ENCODE results near the gene ACO2.
"Not testable (repeated sequence)": the region's sequence is repeated elsewhere in the genome, so short reads cannot be mapped to it uniquely, and the experiment has no call there.

The ACO2 gene

DNA sequence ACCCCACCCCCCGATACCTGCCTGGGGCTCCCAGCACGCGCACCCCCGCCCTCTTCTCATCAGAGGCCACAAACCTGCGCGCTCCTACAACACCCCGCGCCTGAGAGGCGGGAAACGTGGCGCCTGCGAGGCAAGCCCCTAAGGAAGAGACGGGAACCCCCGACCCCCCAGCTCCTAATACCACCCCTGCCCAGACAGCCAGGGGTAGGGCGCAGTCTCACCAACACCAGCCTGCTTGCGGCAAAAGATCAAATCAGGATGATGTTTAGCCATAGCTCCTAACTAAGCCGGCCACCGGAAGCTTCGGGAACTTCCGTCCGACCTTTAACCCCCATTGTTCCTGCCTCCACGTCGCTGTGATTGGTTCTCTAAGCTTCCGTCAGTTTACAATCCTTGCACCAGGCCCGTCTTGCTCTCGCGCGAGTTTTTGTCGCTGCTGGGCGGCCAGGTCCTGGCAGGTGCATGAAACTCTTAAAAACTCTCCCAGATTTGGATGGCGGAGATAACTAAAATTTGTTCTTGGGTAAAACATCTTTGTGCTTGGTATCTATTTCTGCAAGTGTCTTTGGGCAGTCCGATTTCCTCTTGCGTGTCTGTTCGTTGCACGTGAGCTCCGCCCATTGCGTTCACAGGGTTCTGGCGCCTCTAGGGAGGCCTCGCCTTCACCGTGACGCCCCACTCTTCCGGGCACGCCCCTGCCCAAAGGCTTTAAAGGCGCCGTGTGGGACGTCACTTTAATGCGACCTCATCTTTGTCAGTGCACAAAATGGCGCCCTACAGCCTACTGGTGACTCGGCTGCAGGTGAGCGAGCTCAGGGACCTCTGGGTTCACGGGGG, at the start of gene ACO2, which contains the start of gene PHF5A:
Gene ACO2 (plus strand): TSS at position 737 of the 837 bp plus-strand sequence. CDS start 30 bp downstream, at position 767.
Gene PHF5A (minus strand): TSS at position 312 of the 837 bp plus-strand sequence. CDS start 39 bp downstream, at position 273.
- peak; percentile 94 to 97 for DNase-seq (ENCODE audit: low read depth in 2 of 2)

DNA sequence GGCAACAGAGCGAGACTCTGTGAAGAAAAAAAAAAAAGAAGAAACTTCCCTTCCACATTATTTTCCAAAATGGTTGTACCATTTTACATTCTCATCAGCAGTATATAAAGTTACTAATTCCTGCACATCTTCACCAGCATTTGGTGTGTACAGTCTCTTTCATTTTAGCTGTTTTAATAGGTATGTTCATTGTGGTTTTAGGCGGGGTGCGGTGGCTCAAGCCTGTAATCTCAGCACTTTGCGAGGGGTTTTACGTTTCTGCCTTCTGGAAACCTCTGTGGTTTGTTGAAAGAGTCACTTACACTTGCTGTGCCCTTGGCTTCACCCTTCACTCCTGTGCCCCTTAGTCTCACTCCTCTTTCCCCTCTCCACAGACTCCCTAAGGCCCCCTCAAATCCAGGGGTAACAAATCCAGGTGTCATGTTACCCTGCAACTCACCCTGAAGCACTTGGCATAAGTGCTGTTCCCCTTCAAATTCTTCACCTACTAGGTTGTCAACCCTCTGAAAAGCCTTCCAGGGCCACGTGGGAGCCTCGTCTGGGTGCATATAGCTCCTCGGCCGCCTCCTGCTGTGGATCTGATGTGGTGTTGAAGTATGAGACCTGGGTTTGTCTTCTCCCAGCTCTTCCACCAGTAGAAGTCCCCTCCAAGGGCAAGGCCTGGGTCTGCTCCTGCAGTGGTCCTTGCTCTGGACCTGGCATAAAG, 43.1 kb upstream of the ACO2 start:
- no peak for DNase-seq (ENCODE audit: low read depth in 2 of 2)

DNA sequence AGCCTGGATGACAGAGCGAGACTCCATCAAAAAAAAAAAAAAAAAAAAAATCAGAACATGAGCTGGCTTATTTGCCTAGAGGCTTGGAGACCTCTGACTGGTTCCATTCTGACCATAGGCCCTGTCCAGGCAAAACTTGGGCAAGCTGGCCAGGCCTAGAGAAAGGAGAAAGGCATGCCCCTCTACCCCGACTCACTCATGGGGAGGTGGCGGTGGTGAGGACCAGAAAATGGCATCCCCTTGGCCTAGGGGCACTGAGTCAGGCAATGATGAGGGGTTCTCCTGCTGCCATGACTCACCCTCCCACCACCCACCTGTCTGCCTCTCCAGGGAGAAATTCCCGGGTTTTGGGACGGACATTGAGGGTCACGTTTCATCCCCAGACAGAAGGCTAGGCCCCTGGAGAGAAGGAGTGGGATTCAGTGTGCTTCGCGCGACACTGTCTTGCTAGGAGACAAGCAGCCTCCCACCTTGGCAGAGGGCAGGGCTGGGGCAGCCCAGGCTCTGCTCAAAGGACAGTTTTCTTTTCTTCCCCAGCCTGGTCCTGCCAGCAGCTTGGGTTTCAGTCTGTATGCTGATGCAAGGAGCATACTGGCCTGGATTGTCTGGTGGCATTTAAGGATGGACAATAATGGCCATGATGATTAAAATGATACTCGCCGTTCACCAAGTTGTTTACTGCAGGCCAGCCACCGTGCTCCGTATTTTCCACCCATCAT, 39.5 kb upstream of the ACO2 start:
- DNase-seq (ENCODE audit: low read depth in 2 of 2), result no peak

DNA sequence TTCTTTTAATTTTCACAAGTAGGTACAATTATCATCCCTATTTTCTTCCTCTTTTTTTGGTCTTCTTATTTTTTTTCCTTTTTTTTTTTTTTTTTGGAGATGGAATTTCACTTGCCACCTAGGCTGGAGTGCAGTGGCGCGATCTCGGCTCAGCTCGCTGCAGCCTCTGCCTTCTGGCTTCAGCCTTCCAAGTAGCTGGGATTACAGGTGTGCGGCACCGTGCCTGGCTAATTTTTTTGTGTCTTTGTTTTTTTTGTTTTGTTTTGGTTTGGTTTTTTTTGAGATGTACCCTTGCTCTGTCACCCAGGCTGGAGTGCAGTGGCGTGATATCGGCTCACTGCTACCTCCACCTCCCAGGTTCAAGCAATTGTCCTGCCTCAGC, 39.0 kb upstream of the ACO2 start:
- DNase-seq (ENCODE audit: low read depth in 2 of 2), result no peak

DNA sequence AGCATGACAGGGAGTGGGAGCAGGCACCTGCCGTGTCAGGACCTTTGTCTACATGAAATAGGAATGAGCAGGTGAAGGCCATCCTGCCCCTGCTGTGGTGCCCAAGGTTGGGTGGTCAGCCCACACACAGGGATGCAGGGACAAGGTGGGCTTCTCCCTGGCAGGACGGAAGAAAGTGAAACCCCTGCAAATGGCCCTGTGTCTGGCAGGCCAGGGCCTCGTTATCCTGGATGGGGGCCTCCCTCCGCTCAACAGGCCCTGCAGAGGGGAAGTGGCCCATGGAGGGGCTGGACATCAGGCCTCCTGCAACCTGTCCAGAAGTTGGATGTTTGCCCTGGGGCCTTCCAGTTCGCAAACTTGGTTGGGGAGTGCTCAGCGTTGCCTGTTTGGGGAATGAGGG, 37.3 kb upstream of the ACO2 start:
- DNase-seq (ENCODE audit: low read depth in 2 of 2), result no peak

DNA sequence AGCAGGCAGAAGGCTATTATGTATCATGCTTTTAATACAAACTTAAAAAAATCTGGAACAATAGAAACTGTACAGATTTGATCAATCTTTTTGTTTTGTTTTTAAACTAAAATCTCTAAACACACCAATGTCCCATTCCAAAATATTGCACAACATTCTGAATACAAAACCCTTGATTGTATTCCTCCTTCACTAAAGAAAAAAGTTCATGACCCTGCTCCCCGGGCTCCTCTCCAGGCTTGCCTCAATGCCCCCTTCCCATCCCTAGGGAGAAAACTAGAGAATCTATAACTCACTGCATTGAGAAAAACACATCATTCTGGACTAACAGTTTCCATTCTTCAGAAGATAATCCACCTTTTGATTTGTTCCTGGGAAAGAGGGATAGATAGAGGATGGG, 35.4 kb upstream of the ACO2 start:
- DNase-seq (ENCODE audit: low read depth in 2 of 2), result not testable (repeated sequence)

DNA sequence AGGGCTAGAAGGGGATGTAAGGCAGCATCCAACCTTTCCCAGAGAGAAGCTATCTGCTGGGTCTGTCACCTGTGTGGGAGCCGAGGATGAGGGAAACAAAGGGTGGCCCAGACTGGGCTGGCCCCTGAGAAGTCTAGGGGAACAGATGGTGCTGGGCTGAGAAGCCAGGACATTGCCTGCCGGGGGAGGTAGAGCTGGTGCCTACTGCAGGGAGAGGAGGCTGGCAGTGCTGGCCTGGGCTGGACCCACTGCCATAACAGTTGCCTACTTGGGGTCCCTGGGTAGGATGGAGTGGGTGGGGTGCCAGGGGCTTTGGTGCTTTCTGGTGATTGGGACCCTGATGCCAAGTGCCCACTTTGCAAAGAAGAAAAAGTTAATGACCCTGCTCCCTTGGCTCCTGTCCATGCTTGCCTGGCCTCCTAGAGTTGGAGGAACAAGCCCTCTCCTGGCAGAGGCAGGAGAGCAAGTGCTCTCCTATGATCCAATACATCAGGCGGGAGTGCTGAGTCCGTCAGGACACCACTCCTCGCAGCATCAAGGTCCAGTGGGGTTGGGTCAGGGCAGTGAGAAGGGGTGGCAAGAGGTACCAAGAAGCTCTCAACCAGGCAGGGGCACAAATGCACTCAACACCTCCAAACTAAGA, 34.4 kb upstream of the ACO2 start:
- DNase-seq (ENCODE audit: low read depth in 2 of 2), result not testable (repeated sequence)

DNA sequence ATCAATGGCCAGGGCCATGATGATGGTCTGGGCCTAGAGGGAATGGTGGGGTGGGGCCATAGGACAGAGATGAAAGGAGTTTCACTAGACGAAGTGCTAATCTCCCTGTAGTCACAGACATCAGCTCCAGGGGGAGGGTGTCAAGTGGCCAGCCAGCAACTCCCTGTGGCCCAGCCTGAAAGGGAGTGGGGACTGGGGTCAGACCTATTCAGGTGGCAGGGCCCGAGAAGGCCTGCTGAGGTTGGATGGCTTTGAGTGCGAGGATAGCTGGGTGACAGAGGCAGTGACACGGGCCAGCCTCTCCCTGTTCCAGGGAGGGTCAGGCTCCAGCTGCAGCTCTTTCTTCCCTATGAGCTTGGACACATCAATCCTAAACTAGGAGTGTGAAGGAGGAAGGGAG, 33.4 kb upstream of the ACO2 start:
- DNase-seq (ENCODE audit: low read depth in 2 of 2), result no peak

DNA sequence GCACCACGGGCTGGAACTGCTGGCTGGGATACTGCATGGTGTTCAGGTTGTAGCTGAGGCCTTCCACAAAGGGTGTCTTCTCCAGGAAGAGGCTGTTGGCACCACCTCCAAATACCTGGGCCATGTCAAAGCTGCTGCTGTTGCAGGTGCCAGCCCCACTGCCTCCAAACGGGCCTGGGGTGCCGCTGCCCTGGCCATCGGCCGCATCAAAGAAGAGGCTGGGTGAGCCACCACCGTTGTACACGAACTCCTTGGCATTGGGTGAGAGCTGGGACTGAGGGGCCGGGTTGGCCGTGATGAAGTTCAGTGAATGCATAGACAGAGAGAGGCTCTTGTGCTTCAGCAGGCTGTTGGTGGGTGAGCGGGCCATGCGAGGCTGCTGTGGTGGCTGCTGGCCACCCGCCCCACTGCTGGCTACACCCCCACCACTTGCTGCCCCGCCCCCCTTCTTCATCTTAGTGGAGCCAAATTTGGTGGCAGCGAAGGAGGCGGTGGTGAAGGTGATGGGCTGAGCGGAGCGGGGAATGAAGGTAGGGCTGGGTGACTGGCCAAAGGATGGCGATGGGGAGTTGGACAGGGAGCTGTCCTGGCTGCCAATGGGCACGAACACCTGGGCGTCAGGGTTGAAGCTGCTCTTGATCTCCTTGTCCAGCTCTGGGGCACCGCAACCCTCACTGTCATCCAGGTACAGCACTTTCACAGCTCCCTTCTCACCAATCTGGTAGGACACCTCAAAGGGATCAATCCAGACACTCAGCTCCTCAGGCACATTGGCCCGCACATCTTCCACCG, 32.4 kb upstream of the ACO2 start:
- DNase-seq (ENCODE audit: low read depth in 2 of 2), result no peak

DNA sequence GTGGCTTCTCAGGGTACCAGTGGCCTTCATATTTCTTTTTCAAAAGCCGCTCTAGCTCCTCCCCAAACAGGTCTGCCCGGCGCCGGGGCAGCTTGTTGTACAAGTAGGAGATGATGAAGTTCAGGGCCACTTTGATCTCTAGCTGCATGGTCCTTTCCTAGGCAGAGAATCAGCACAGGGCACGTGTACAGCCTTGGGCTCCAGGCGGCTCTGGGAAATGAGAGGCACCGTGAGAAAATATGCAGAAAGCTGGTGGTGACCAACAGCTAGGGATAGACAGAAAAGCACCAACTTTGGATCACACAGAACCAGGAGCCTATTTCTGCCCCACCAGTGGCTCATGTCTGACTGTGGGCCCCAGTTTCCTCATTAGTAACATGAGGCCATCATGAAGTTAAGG, 31.7 kb upstream of the ACO2 start:
- no peak for DNase-seq (ENCODE audit: low read depth in 2 of 2)

DNA sequence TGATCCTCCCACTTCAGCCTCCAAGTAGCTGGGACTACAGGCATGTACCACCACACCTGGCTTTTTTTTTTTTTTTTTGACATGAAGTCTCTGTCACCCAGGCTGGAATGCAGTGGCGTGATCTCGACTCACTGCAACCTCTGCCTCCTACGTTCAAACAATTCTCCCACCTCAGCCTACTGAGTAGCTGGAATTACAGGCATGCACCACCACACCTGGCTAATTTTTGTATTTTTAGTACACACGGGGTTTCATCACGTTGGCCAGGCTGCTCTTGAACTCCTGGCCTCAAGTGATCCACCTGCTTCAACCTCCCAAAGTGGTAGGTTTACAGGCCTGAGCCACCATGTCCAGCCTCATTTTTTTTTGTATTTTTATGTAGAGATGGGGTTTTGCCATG, 28.4 kb upstream of the ACO2 start:
- DNase-seq (ENCODE audit: low read depth in 2 of 2), result not testable (repeated sequence)

DNA sequence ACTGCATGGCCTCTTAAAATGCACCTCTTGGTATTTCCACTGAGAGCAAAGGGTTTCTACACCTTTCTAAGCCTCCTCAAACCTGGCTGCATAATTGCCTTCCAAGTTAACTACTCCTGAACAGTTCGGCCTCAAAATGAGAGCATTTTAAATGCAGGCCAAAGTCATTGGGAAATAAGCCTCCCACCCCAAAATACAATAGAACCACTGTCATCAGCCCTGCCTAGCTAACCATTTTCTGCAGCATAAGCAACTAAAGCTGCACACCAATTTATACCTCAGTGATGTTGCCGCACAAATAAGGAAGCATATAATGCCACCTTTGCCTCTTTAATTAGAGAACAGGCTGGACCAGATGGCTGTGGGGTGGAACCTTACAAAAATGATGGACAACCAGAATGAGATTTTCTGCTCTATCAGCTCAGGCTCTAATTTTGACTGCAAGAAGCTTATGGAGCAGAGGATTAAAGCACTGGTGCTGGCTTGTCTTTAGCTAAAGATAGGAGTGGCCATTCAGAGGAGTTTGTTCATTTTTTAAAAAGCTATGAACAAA, 26.6 kb upstream of the ACO2 start:
- DNase-seq (ENCODE audit: low read depth in 2 of 2), result no peak

DNA sequence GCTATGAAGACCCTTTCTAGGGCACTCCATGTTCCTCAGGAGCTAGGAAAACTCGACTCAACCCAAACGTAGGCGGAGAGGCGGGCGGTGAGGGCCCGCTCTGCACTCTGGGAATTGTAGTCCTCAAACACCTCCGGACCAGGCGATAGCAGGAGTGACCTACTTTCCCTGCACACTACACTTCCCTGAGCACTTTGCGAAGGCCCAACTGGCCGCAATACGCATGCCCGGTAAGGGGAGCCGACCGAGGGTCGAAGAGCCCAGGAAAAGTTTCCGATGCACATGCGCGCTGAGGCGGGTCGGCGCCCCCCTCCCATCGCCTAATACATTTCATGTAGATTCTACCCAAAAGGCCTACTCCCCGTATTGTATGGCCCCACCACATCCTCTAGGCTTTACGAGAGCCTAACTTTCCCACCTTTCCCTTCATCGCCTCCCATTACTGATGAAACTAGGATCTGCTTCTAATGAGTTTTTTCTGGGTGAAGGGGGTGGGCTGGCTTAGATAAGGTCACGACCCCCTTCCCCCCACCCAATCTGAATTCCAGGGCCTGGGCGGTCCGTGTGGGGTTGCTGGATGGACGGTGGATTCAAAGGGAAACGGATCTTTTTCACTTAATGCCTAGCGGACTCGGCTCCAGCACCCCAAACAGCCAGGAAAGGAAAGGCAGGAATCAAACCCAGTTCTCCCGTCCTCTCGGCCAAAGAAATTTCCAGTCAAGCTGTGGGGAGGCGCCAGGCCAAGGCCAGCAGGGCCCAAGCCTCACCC, 24.4 kb upstream of the ACO2 start:
- DNase-seq (ENCODE audit: low read depth in 2 of 2), result peak; percentile 80 to 84

DNA sequence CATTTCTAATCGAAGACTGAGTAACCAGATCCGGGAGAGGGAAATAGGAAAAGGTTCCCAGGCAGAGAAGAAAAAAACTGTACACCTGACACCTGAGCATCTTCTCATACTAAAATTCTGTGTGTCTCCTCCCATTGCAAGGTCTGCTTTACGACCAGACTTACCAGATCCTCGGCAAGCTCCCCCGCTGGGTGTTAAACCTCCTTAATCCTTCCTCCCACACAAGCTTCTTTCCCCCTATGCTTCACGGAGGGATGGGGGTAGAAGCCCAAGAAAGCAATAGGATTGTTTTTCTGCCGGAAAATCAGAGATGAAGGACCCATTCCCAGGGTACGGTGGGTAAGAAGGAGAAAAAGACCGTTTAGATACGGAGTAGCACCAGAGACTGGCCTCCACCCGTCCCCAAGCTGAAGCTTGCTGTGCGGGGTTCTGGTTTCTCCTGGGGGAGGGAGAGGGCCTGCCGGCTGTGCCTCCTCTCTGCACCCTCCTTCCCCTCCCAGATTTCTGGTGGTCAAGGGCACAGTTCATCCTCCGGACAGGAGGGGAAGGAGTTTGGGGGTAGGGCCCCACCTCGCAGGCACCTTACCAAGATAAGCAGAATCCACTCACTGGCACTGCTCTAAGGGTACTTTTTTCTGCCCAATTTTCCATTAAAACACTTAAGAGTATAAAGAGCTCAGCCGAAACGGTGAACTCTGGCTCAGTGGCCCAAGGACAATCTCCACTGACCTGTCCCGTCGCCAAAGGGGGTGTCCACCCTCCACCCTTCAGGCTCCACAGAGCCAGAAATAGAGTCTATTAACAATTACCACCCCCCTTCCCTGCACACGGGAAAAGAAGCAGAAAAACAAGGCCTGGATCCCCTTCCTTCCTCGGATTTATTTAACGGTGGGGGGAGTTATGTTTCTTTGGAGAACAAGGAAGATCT, 23.5 kb upstream of the ACO2 start:
- DNase-seq (ENCODE audit: low read depth in 2 of 2), result no peak

DNA sequence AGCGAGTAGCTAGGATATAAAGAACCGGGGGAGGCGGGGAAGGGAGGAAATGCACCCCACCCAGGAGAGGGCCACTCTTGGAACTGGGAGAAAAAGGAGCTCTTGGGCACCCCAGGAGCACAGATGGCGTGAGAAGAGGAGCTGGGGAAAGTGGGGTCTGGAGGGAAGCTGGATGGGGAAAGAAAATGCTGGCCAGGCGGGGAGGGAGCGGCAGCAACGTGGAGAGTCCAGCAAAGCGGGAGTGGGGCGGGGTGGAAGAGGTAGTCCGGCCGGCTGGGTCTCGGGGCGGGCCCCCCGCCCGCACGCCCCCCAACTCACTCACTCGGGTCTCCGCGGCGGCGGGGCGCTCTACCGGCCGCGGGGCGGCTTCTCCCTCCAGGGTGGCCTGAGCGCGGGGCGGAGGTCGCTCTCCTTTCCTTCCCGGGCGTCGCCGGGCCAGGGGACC, 22.8 kb upstream of the ACO2 start:
- DNase-seq (ENCODE audit: low read depth in 2 of 2), result no peak

DNA sequence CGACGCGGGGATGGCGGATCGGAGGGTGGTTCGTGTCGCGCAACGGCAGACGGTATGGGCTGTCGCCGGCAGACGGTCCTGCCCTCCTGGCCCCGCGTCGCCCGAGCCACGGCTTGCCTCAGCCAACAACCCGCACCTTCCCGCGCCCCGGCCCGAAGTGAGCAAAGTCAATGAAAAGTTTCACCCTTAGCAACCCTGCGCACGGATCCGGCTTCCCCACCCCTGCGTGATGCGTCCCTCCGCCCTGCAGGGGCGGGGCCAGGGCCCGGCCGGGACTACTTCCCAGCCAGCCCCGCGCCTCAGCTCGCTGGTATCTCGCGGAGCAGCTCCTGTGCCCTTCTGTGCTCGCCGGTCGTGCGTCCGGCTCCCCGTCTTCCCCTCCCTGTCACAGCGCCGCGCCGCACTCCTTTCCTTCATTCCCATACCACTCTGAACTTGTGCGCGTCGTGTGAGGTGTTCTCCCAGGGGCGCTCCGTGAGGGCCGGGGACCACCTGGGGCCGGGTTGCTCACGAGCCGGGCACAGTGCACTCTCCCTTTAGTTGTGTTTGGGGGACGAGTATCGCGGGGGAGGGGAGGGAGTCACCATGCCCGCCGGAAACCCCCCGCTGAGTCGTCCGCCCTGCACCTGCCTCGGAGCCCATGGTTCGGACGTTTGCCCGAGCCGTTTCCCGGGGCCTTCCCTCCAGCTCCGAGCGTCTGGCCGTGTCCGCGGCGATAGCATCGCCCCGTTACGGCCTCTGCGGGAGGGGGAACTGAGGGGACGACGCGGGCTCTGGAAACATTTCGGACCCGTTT, 22.1 kb upstream of the ACO2 start, which contains the start of gene TOB2:
Gene TOB2 (minus strand): TSS at position 163 of the 796 bp plus-strand sequence. CDS start 9,456 bp downstream, outside the sequence.
- peak; percentile 85 to 90 for DNase-seq (ENCODE audit: low read depth in 2 of 2)

DNA sequence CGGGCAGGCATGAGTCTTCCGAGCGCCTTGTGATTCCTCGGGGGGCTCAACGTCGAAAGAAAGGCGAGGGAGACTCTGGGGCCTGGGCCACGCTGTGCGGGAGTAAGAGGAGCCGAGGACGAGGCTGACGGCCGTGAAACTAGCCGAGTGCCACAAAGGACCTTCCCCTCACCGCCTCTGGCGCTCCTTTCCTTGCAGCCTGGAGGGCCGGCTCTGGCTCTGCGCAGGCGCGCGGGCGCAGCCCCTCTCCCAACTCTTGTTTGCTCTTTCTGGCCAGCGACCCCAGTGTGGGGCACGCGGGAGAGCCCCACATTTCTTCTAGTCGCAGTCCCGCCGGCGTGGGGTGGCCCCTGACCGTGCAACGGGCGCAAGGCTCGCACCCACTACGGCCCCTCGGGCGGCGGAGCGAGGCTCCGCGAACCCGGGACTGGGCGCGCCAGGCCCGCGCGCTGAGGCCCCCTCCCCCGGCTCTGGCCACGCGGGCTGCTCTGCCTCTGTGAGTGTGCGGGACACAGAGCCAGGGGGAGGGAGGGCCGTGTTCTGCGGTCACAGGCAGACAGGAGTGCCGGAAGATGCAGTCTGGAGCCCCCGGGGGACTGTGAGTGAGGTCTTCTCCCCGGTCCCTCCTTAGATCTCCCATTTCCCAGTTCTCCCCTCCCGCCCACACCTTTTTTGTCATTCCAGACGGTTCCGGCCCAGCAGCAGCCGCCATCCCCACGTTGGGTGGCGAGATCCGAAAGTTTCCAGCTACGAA, 21.3 kb upstream of the ACO2 start:
- peak in 1 of 2 donors; percentile 41 for DNase-seq (ENCODE audit: low read depth in 2 of 2)

All from stimulated activated CD8-positive, alpha-beta memory T cell treated with anti-CD3 and anti-CD28 coated beads, Interleukin-7, amount 100 ng/mL, for 4 hours (primary cell).